GM10266 (cell line): Measurements from ENCODE around the gene ARFIP2.

Experiments
- DNase-seq: peaks from one replicate; pipeline ENCODE4 v3.0.0; 2012; ENCODE audit errors: extremely low spot score
- CTCF ChIP-seq: IDR thresholded peaks from 2 replicates; pipeline ENCODE4 v1.5.1; 2012; ENCODE audit warnings: mild to moderate bottlenecking, low read depth; ENCODE audit not compliant: control insufficient read depth, insufficient read depth; ENCODE audit errors: missing control alignments

Gene ARFIP2

GRCh38 chr11:6443269-6444003 is 37.7 kb downstream of the ARFIP2 start:
- DNase-seq, result peak; percentile 74
- peak; percentile 83 for TF ChIP-seq CTCF

GRCh38 chr11:6442441-6442840 is 38.7 kb downstream of the ARFIP2 start:
- TF ChIP-seq CTCF, result no peak
- DNase-seq, result no peak

GRCh38 chr11:6440906-6441358 is 40.2 kb downstream of the ARFIP2 start, which contains the start of gene HPX:
Gene HPX, minus strand, starts transcription at chr11:6440987. Its CDS starts 24 bp downstream, at chr11:6440963.
- no peak for TF ChIP-seq CTCF
- no peak for DNase-seq

- DNase-seq, result no peak
Observed at GRCh38 chr11:6438979-6439571, 42.1 kb downstream of the ARFIP2 start.

GRCh38 chr11:6437993-6438392 is 43.1 kb downstream of the ARFIP2 start:
- no peak for TF ChIP-seq CTCF
- no peak for DNase-seq

More at GRCh38 chr11:6438979-6439571, 42.1 kb downstream of the ARFIP2 start:
- TF ChIP-seq CTCF, result peak; percentile 57

GRCh38 chr11:6437423-6437822 is 43.7 kb downstream of the ARFIP2 start:
- TF ChIP-seq CTCF, result no peak
- DNase-seq, result no peak
